Gastrocnemius medialis (tissue), 4 donors: Measurements from ENCODE around the gene LGALS1.
"Not testable (repeated sequence)": the region's sequence is repeated elsewhere in the genome, so short reads cannot be mapped to it uniquely, and the experiment has no call there.

Source experiments
- POLR2A ChIP-seq, 2 donors: fragments of 450-650 bp; IDR thresholded peaks; one replicate each; pipeline ENCODE4 v1.6.1; 2017; ENCODE audit warnings: antibody characterized with exemption in 2 of 2, mild to moderate bottlenecking in 2 of 2, moderate library complexity in 2 of 2
- TF ChIP-seq, protein P1 (sequence below), 5 experiments: fragments of 450-650 bp in 3 of 5; fragments of 200-600 bp in 2 of 5; sonication (generic) in 2 of 5; IDR thresholded peaks in 4 of 5; conservative IDR thresholded peaks in 1 of 5; 1 replicate in 4 of 5; 2 replicates in 1 of 5; pipeline ENCODE4 v1.5.1; 2016 to 2019; ENCODE audit warnings: antibody characterized with exemption in 5 of 5, mild to moderate bottlenecking in 3 of 5, moderate library complexity in 3 of 5

- TF ChIP-seq, protein P1, sequence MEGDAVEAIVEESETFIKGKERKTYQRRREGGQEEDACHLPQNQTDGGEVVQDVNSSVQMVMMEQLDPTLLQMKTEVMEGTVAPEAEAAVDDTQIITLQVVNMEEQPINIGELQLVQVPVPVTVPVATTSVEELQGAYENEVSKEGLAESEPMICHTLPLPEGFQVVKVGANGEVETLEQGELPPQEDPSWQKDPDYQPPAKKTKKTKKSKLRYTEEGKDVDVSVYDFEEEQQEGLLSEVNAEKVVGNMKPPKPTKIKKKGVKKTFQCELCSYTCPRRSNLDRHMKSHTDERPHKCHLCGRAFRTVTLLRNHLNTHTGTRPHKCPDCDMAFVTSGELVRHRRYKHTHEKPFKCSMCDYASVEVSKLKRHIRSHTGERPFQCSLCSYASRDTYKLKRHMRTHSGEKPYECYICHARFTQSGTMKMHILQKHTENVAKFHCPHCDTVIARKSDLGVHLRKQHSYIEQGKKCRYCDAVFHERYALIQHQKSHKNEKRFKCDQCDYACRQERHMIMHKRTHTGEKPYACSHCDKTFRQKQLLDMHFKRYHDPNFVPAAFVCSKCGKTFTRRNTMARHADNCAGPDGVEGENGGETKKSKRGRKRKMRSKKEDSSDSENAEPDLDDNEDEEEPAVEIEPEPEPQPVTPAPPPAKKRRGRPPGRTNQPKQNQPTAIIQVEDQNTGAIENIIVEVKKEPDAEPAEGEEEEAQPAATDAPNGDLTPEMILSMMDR (IDR thresholded peaks at IDR 0.05 in 4 of 5, conservative IDR thresholded peaks at IDR 0.05 in 1 of 5): not testable (repeated sequence)
- not testable (repeated sequence) for TF ChIP-seq POLR2A (IDR thresholded peaks at IDR 0.05)
Observed at GRCh38 chr22:37717235-37717634, 41.8 kb downstream of the LGALS1 start.
